Spinal cord (tissue), 4 donors: ENCODE results near the gene ELMO3. TPM values are rescaled to one million over a fixed set of nuclear protein-coding genes. Genes with fewer than 3 reads are reported as not detected.

Experiments used
- polyA plus RNA-seq, 2 donors: library from polyadenylated mRNA; unstranded; fragments of 120-200 nt; gene quantifications; one replicate each; pipeline ENCODE4 v1.2.1, GENCODE V29; 2013; ENCODE audit not compliant: insufficient read length in 2 of 2
- small RNA-seq: library from RNA; depleted of rRNA; stranded (forward); fragments of <200 nt; gene quantifications from one replicate; pipeline ENCODE3, GENCODE V24; 2014; ENCODE audit warnings: low replicate concordance
- total RNA-seq, 2 donors: library from RNA; depleted of rRNA in 1 of 2; stranded (reverse); fragments of 120-200 nt in 1 of 2; fragments of >200 nt in 1 of 2; gene quantifications; one replicate each; pipeline versions ENCODE4 v1.2.3 to v1.2.4, GENCODE V29; 2013 to 2014

ELMO3 gene
- total and polyA plus RNA-seq, 4 donors, result 0.10 to 2.9 (median 1.3) TPM

Small RNA genes within 50 kb of the gene (small RNA-seq; reads per million reads assigned to genes)
- 13.2 reads per million, percentile 96 among the genes with 10 or more reads in this experiment for gene MIR328

Other genes with a start within 250 kb of the ELMO3 start
- 1 to 10 TPM in 1 of 2 donors, under 1 TPM in 1; 0.99 to 2.1 TPM for gene CES3, start 237.9 kb upstream of the ELMO3 start, total RNA-seq
- gene CES3, start 237.9 kb upstream of the ELMO3 start, polyA plus RNA-seq, result 1 to 10 TPM; 1.1 to 1.8 TPM
- 10 to 100 TPM in 1 of 2 donors, 1 to 10 TPM in 1; 9.8 to 22.5 TPM for gene CES4A, start 210.5 kb upstream of the ELMO3 start, total RNA-seq
- 10 to 100 TPM; 18.5 to 48.6 TPM for gene CES4A, start 210.5 kb upstream of the ELMO3 start, polyA plus RNA-seq
- gene CBFB, start 170.0 kb upstream of the ELMO3 start, total RNA-seq, result 10 to 100 TPM; 45.4 to 59.4 TPM
- 10 to 100 TPM; 36.1 to 38.6 TPM for gene CBFB, start 170.0 kb upstream of the ELMO3 start, polyA plus RNA-seq
- gene PHAF1, start 89.2 kb upstream of the ELMO3 start, total RNA-seq, result 10 to 100 TPM; 15.5 to 32.2 TPM
- gene PHAF1, start 89.2 kb upstream of the ELMO3 start, polyA plus RNA-seq, result 10 to 100 TPM; 23.5 to 24.7 TPM
- 10 to 100 TPM; 10.8 to 34.9 TPM for gene B3GNT9, start 48.1 kb upstream of the ELMO3 start, total RNA-seq
- 10 to 100 TPM in 1 of 2 donors, 1 to 10 TPM in 1; 6.2 to 11.1 TPM for gene B3GNT9, start 48.1 kb upstream of the ELMO3 start, polyA plus RNA-seq
- gene TRADD, start 39.2 kb upstream of the ELMO3 start, total RNA-seq, result 10 to 100 TPM; 12.1 to 13.9 TPM
- 10 to 100 TPM; 11.6 to 17.0 TPM for gene TRADD, start 39.2 kb upstream of the ELMO3 start, polyA plus RNA-seq
- 1 to 10 TPM; 1.9 to 3.9 TPM for gene FBXL8, start 39.2 kb upstream of the ELMO3 start, total RNA-seq
- gene FBXL8, start 39.2 kb upstream of the ELMO3 start, polyA plus RNA-seq, result 1 to 10 TPM; 1.8 to 5.3 TPM
- gene HSF4, start 34.4 kb upstream of the ELMO3 start, total RNA-seq, result 10 to 100 TPM; 14.0 to 55.0 TPM
- 10 to 100 TPM; 28.5 to 54.5 TPM for gene HSF4, start 34.4 kb upstream of the ELMO3 start, polyA plus RNA-seq
- gene NOL3, start 28.6 kb upstream of the ELMO3 start, total RNA-seq, result 10 to 100 TPM; 14.0 to 17.9 TPM
- gene NOL3, start 28.6 kb upstream of the ELMO3 start, polyA plus RNA-seq, result 10 to 100 TPM; 20.3 to 25.4 TPM
- gene MATCAP1, start 15.2 kb upstream of the ELMO3 start, total RNA-seq, result 10 to 100 TPM; 22.2 to 34.6 TPM
- 100 to 1,000 TPM; 127 to 157 TPM for gene MATCAP1, start 15.2 kb upstream of the ELMO3 start, polyA plus RNA-seq
- 1 to 10 TPM; 1.1 to 2.3 TPM for gene EXOC3L1, start 9.0 kb upstream of the ELMO3 start, total RNA-seq
- gene EXOC3L1, start 9.0 kb upstream of the ELMO3 start, polyA plus RNA-seq, result 1 to 10 TPM; 5.4 to 5.5 TPM
- 10 to 100 TPM; 16.7 to 39.4 TPM for gene E2F4, start 7.0 kb upstream of the ELMO3 start, total RNA-seq
- 10 to 100 TPM; 42.1 to 53.5 TPM for gene E2F4, start 7.0 kb upstream of the ELMO3 start, polyA plus RNA-seq
- 10 to 100 TPM; 18.8 to 39.9 TPM for gene TMEM208, start 28.0 kb downstream of the ELMO3 start, total RNA-seq
- gene TMEM208, start 28.0 kb downstream of the ELMO3 start, polyA plus RNA-seq, result 10 to 100 TPM; 51.5 to 57.4 TPM
- 10 to 100 TPM in 1 of 2 donors, 1 to 10 TPM in 1; 5.4 to 21.5 TPM for gene FHOD1, start 48.4 kb downstream of the ELMO3 start, total RNA-seq
- 10 to 100 TPM; 23.9 to 34.3 TPM for gene FHOD1, start 48.4 kb downstream of the ELMO3 start, polyA plus RNA-seq
- 1 to 10 TPM; 1.4 to 1.7 TPM for gene SLC9A5, start 49.8 kb downstream of the ELMO3 start, total RNA-seq
- 1 to 10 TPM; 6.1 to 9.1 TPM for gene SLC9A5, start 49.8 kb downstream of the ELMO3 start, polyA plus RNA-seq
- 10 to 100 TPM in 1 of 2 donors, 1 to 10 TPM in 1; 6.0 to 10.9 TPM for gene PLEKHG4, start 80.4 kb downstream of the ELMO3 start, total RNA-seq
- gene PLEKHG4, start 80.4 kb downstream of the ELMO3 start, polyA plus RNA-seq, result 1 to 10 TPM; 5.5 to 6.1 TPM
- under 1 TPM; 0.50 to 0.99 TPM for gene KCTD19, start 127.6 kb downstream of the ELMO3 start, total RNA-seq
- 1 to 10 TPM; 2.2 to 2.7 TPM for gene KCTD19, start 127.6 kb downstream of the ELMO3 start, polyA plus RNA-seq
- gene LRRC36, start 127.7 kb downstream of the ELMO3 start, total RNA-seq, result 1 to 10 TPM; 4.3 to 4.6 TPM
- gene LRRC36, start 127.7 kb downstream of the ELMO3 start, polyA plus RNA-seq, result 10 to 100 TPM in 1 of 2 donors, 1 to 10 TPM in 1; 7.1 to 10.9 TPM
- gene TPPP3, start 194.4 kb downstream of the ELMO3 start, total RNA-seq, result 10 to 100 TPM; 34.2 to 37.5 TPM
- gene TPPP3, start 194.4 kb downstream of the ELMO3 start, polyA plus RNA-seq, result 100 to 1,000 TPM; 109 to 115 TPM
- 10 to 100 TPM in 1 of 2 donors, 1 to 10 TPM in 1; 3.5 to 12.6 TPM for gene ZDHHC1, start 217.3 kb downstream of the ELMO3 start, total RNA-seq
- 10 to 100 TPM; 14.7 to 18.7 TPM for gene ZDHHC1, start 217.3 kb downstream of the ELMO3 start, polyA plus RNA-seq
- 1 to 10 TPM; 3.0 to 4.6 TPM for gene HSD11B2, start 232.0 kb downstream of the ELMO3 start, total RNA-seq
- gene HSD11B2, start 232.0 kb downstream of the ELMO3 start, polyA plus RNA-seq, result 1 to 10 TPM; 5.7 to 9.3 TPM